ENCODE results near the gene SLC26A4. TPM values are rescaled to one million over a fixed set of nuclear protein-coding genes. Genes with fewer than 3 reads are reported as not detected.

Gene SLC26A4
- total and polyA plus RNA-seq, 9 of the 15 experiments (the other 6 are each of a cell fraction or from before 2014, with no cell fraction given) = 0.09 to 1.2 (median 0.33) TPM

DNA sequence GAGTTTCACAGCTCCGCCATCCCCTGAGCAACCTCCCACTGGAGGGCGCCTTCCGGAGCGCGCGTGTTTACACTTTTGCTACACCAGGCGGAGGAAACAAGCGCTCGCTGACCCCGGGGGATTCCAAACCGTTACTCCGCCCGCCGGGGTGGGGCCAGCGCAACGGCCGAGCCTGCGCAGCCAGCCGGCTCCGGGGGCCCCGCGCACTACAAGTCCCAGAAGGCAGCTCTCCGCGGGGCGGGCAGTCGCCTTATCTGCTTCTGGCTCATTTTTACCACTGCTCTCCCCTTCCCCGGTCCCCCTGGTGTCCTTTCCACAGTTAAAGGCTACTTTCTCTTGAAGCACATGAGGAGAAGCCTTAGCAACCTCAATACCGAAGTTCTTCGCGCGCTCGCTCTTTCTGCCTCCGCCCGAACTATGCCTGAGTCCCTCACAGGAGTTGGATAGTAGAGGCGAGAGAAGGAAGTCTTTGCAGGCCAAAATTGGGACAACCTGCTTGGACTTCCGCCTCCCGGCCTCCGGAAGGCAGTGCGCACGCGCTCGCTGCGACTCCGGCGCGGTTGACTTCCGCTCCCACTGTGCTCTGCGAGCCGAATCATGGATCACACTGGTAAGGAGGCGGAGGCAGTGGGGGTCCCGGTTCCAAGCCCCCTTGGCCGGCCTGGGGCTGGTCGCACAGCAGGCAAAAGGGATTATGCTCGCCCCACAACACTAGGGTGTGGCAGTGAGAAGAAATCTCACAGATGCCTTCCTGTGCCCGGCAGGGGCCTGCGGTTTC lies 83.1 kb downstream of the SLC26A4 start, which contains the start of gene CBLL1 (continued):
- TF ChIP-seq TEAD4 (IDR thresholded peaks at IDR 0.05; ENCODE audit: low read length) = peak; percentile 27; the same call in 1 of the 2 replicates
- no peak for TF ChIP-seq TEAD4 (CRISPR knock-in tag; IDR thresholded peaks at IDR 0.05; ENCODE audit: borderline replicate concordance)
- TF ChIP-seq ZNF561 (CRISPR knock-in tag; conservative IDR thresholded peaks at IDR 0.05) = no peak
- TF ChIP-seq CAMTA2 (CRISPR knock-in tag; conservative IDR thresholded peaks at IDR 0.05) = 0 out of 2 replicates have a peak, but pooled peaks have one; percentile 55
- no peak for TF ChIP-seq ZNF354B (CRISPR knock-in tag; IDR thresholded peaks at IDR 0.05)
- TF ChIP-seq ZNF239 (CRISPR knock-in tag; IDR thresholded peaks at IDR 0.05) = 0 out of 2 replicates have a peak, but pooled peaks have one; percentile 7
- peak; percentile 93; the same call in 1 of the 2 replicates for TF ChIP-seq CTBP1 (IDR thresholded peaks at IDR 0.05; ENCODE audit: borderline replicate concordance)
- TF ChIP-seq, protein P1, sequence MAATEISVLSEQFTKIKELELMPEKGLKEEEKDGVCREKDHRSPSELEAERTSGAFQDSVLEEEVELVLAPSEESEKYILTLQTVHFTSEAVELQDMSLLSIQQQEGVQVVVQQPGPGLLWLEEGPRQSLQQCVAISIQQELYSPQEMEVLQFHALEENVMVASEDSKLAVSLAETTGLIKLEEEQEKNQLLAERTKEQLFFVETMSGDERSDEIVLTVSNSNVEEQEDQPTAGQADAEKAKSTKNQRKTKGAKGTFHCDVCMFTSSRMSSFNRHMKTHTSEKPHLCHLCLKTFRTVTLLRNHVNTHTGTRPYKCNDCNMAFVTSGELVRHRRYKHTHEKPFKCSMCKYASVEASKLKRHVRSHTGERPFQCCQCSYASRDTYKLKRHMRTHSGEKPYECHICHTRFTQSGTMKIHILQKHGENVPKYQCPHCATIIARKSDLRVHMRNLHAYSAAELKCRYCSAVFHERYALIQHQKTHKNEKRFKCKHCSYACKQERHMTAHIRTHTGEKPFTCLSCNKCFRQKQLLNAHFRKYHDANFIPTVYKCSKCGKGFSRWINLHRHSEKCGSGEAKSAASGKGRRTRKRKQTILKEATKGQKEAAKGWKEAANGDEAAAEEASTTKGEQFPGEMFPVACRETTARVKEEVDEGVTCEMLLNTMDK (IDR thresholded peaks at IDR 0.05; ENCODE audit: borderline replicate concordance, insufficient read depth, low read depth, low read length, poor library complexity, severe bottlenecking) = peak; percentile 99
- TF ChIP-seq ZSCAN32 (CRISPR knock-in tag; IDR thresholded peaks at IDR 0.05) = no peak
- no peak for TF ChIP-seq SRSF3 (IDR thresholded peaks at IDR 0.05; ENCODE audit: insufficient read depth, low read length)
- TF ChIP-seq HNRNPK (IDR thresholded peaks at IDR 0.05; ENCODE audit: low read depth, low read length, poor library complexity, severe bottlenecking) = no peak
- TF ChIP-seq, protein P2, sequence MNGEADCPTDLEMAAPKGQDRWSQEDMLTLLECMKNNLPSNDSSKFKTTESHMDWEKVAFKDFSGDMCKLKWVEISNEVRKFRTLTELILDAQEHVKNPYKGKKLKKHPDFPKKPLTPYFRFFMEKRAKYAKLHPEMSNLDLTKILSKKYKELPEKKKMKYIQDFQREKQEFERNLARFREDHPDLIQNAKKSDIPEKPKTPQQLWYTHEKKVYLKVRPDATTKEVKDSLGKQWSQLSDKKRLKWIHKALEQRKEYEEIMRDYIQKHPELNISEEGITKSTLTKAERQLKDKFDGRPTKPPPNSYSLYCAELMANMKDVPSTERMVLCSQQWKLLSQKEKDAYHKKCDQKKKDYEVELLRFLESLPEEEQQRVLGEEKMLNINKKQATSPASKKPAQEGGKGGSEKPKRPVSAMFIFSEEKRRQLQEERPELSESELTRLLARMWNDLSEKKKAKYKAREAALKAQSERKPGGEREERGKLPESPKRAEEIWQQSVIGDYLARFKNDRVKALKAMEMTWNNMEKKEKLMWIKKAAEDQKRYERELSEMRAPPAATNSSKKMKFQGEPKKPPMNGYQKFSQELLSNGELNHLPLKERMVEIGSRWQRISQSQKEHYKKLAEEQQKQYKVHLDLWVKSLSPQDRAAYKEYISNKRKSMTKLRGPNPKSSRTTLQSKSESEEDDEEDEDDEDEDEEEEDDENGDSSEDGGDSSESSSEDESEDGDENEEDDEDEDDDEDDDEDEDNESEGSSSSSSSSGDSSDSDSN (IDR thresholded peaks at IDR 0.05; ENCODE audit: borderline replicate concordance in 1 of 2, low read depth in 2 of 2, low read length in 2 of 2) = peak in 1 of 2 experiments; percentile 94; a peak in 2 of 4 replicates
- TF ChIP-seq, protein P3, sequence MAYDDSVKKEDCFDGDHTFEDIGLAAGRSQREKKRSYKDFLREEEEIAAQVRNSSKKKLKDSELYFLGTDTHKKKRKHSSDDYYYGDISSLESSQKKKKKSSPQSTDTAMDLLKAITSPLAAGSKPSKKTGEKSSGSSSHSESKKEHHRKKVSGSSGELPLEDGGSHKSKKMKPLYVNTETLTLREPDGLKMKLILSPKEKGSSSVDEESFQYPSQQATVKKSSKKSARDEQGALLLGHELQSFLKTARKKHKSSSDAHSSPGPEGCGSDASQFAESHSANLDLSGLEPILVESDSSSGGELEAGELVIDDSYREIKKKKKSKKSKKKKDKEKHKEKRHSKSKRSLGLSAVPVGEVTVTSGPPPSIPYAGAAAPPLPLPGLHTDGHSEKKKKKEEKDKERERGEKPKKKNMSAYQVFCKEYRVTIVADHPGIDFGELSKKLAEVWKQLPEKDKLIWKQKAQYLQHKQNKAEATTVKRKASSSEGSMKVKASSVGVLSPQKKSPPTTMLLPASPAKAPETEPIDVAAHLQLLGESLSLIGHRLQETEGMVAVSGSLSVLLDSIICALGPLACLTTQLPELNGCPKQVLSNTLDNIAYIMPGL (CRISPR knock-in tag; IDR thresholded peaks at IDR 0.05) = peak; percentile 79
- TF ChIP-seq, protein P4, sequence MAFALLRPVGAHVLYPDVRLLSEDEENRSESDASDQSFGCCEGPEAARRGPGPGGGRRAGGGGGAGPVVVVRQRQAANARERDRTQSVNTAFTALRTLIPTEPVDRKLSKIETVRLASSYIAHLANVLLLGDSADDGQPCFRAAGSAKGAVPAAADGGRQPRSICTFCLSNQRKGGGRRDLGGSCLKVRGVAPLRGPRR (CRISPR knock-in tag; IDR thresholded peaks at IDR 0.05) = no peak
- TF ChIP-seq ZNF75A (CRISPR knock-in tag; IDR thresholded peaks at IDR 0.05) = no peak
- peak; percentile 99 for TF ChIP-seq POLR2A (conservative IDR thresholded peaks at IDR 0.05)
- TF ChIP-seq NFATC3 (IDR thresholded peaks at IDR 0.05) = no peak
- peak; percentile 93 for TF ChIP-seq SAP30 (IDR thresholded peaks at IDR 0.05; ENCODE audit: borderline replicate concordance, insufficient read depth, low read depth, low read length, poor library complexity, severe bottlenecking)
- TF ChIP-seq SMAD2 (IDR thresholded peaks at IDR 0.05; ENCODE audit: low read depth, low read length) = no peak
- TF ChIP-seq, protein P5, sequence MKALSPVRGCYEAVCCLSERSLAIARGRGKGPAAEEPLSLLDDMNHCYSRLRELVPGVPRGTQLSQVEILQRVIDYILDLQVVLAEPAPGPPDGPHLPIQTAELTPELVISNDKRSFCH (CRISPR knock-in tag; IDR thresholded peaks at IDR 0.05) = no peak
- TF ChIP-seq, protein P5 (tag; IDR thresholded peaks at IDR 0.05) = 0 out of 2 replicates have a peak, but pooled peaks have one; percentile 4
